GM12878 (cell line): ENCODE results near the gene PTGER4. TPM values are rescaled to one million over a fixed set of nuclear protein-coding genes. Genes with fewer than 3 reads are reported as not detected.

ENCODE experiments used
- polyA plus RNA-seq, 11 experiments: library from polyadenylated mRNA; depleted of rRNA in 4 of 11; unstranded in 6 of 11; stranded (reverse) in 5 of 11; fragments of >200 nt; fragmentation: Nextera tagmentation in 4 of 11; fragmentation: Illumina TruSeq in 1 of 11; extraction: Ambion mirVana in 4 of 11; extraction: Trizol in 1 of 11; gene quantifications; 1 replicate in 1 of 11; 2 replicates in 10 of 11; pipeline versions ENCODE4 v1.2.1 to v1.2.3, GENCODE V29; 2011 to 2016; ENCODE audit warnings: inconsistent platforms in 2 of 11, missing spikeins in 2 of 11, low read depth in 1 of 11
- small RNA-seq: library from RNA; depleted of rRNA; stranded (forward); fragments of <200 nt; gene quantifications from one replicate; pipeline ENCODE3, GENCODE V24; 2014
- total RNA-seq, 4 experiments: library from RNA; depleted of rRNA in 3 of 4; stranded (reverse); fragments of >200 nt in 3 of 4; fragmentation: Illumina TruSeq in 1 of 4; extraction: Trizol in 1 of 4; gene quantifications; 2 replicates each; pipeline versions ENCODE4 v1.2.1 to v1.2.3, GENCODE V29; 2013 to 2021

Gene PTGER4
- total and polyA plus RNA-seq, 10 of the 15 experiments (the other 5 are each of a cell fraction or from before 2014, with no cell fraction given) = 0.15 to 3.7 (median 0.62) TPM

Small RNA genes lying within 50 kb of the gene (small RNA-seq; reads per million reads assigned to genes)
- gene RF00092 = not detected

Other genes with a start within 250 kb of the PTGER4 start
- gene TTC33, start 76.0 kb downstream of the PTGER4 start, total RNA-seq (2014; rRNA removed) = 7.9 and 11.3 TPM in 2 replicates
- 17.6 and 18.8 TPM in 2 replicates for gene TTC33, start 76.0 kb downstream of the PTGER4 start, total RNA-seq (2014; rRNA removed; fragmentation: Illumina TruSeq; extraction: Trizol)
- gene TTC33, start 76.0 kb downstream of the PTGER4 start, total RNA-seq (2021) = 10.0 and 11.0 TPM in 2 replicates
- gene TTC33, start 76.0 kb downstream of the PTGER4 start, polyA plus RNA-seq (2011; rRNA removed) = 11.4 and 19.9 TPM in 2 replicates
- 15.7 and 18.1 TPM in 2 replicates for gene TTC33, start 76.0 kb downstream of the PTGER4 start, polyA plus RNA-seq (2014; fragmentation: Illumina TruSeq; extraction: Trizol)
- gene TTC33, start 76.0 kb downstream of the PTGER4 start, polyA plus RNA-seq (2014; fragmentation: Nextera tagmentation; extraction: Ambion mirVana) = 10 to 100 TPM; 13.4 to 20.3 TPM
- gene TTC33, start 76.0 kb downstream of the PTGER4 start, polyA plus RNA-seq (2014; rRNA removed) = 5.7 and 8.0 TPM in 2 replicates
- 10 to 100 TPM; 17.8 to 22.3 TPM for gene TTC33, start 76.0 kb downstream of the PTGER4 start, polyA plus RNA-seq (2016; fragmentation: Nextera tagmentation; extraction: Ambion mirVana)
- 28.2 and 40.6 TPM in 2 replicates for gene PRKAA1, start 118.5 kb downstream of the PTGER4 start, total RNA-seq (2014; rRNA removed)
- gene PRKAA1, start 118.5 kb downstream of the PTGER4 start, total RNA-seq (2014; rRNA removed; fragmentation: Illumina TruSeq; extraction: Trizol) = 36.2 and 37.7 TPM in 2 replicates
- 34.0 and 36.4 TPM in 2 replicates for gene PRKAA1, start 118.5 kb downstream of the PTGER4 start, total RNA-seq (2021)
- 37.2 and 46.9 TPM in 2 replicates for gene PRKAA1, start 118.5 kb downstream of the PTGER4 start, polyA plus RNA-seq (2011; rRNA removed)
- gene PRKAA1, start 118.5 kb downstream of the PTGER4 start, polyA plus RNA-seq (2014; fragmentation: Illumina TruSeq; extraction: Trizol) = 55.5 and 67.5 TPM in 2 replicates
- gene PRKAA1, start 118.5 kb downstream of the PTGER4 start, polyA plus RNA-seq (2014; fragmentation: Nextera tagmentation; extraction: Ambion mirVana) = 10 to 100 TPM; 13.6 to 13.8 TPM
- 31.0 and 36.2 TPM in 2 replicates for gene PRKAA1, start 118.5 kb downstream of the PTGER4 start, polyA plus RNA-seq (2014; rRNA removed)
- gene PRKAA1, start 118.5 kb downstream of the PTGER4 start, polyA plus RNA-seq (2016; fragmentation: Nextera tagmentation; extraction: Ambion mirVana) = 10 to 100 TPM; 23.6 to 25.4 TPM
- gene RPL37, start 155.3 kb downstream of the PTGER4 start, total RNA-seq (2014; rRNA removed) = 3,247 and 3,409 TPM in 2 replicates
- gene RPL37, start 155.3 kb downstream of the PTGER4 start, total RNA-seq (2014; rRNA removed; fragmentation: Illumina TruSeq; extraction: Trizol) = 4,157 and 4,159 TPM in 2 replicates
- 2,179 and 2,342 TPM in 2 replicates for gene RPL37, start 155.3 kb downstream of the PTGER4 start, total RNA-seq (2021)
- gene RPL37, start 155.3 kb downstream of the PTGER4 start, polyA plus RNA-seq (2011; rRNA removed) = 3,638 and 4,817 TPM in 2 replicates
- 3,012 and 4,033 TPM in 2 replicates for gene RPL37, start 155.3 kb downstream of the PTGER4 start, polyA plus RNA-seq (2014; fragmentation: Illumina TruSeq; extraction: Trizol)
- 1,000 to 10,000 TPM; 2,699 to 2,779 TPM for gene RPL37, start 155.3 kb downstream of the PTGER4 start, polyA plus RNA-seq (2014; fragmentation: Nextera tagmentation; extraction: Ambion mirVana)
- 6,216 and 6,624 TPM in 2 replicates for gene RPL37, start 155.3 kb downstream of the PTGER4 start, polyA plus RNA-seq (2014; rRNA removed)
- gene RPL37, start 155.3 kb downstream of the PTGER4 start, polyA plus RNA-seq (2016; fragmentation: Nextera tagmentation; extraction: Ambion mirVana) = 1,000 to 10,000 TPM; 1,697 to 1,785 TPM
- gene CARD6, start 161.5 kb downstream of the PTGER4 start, total RNA-seq (2014; rRNA removed) = 0.56 and 0.65 TPM in 2 replicates
- gene CARD6, start 161.5 kb downstream of the PTGER4 start, total RNA-seq (2014; rRNA removed; fragmentation: Illumina TruSeq; extraction: Trizol) = 0.63 and 0.64 TPM in 2 replicates
- 0.64 TPM in 2 replicates for gene CARD6, start 161.5 kb downstream of the PTGER4 start, total RNA-seq (2021)
- gene CARD6, start 161.5 kb downstream of the PTGER4 start, polyA plus RNA-seq (2011; rRNA removed) = 1.2 TPM in 2 replicates
- 0.65 and 1.3 TPM in 2 replicates for gene CARD6, start 161.5 kb downstream of the PTGER4 start, polyA plus RNA-seq (2014; fragmentation: Illumina TruSeq; extraction: Trizol)
- under 1 TPM; 0.29 to 0.68 TPM for gene CARD6, start 161.5 kb downstream of the PTGER4 start, polyA plus RNA-seq (2014; fragmentation: Nextera tagmentation; extraction: Ambion mirVana)
- gene CARD6, start 161.5 kb downstream of the PTGER4 start, polyA plus RNA-seq (2014; rRNA removed) = 0.34 and 0.35 TPM in 2 replicates
- gene CARD6, start 161.5 kb downstream of the PTGER4 start, polyA plus RNA-seq (2016; fragmentation: Nextera tagmentation; extraction: Ambion mirVana) = under 1 TPM; 0.43 to 0.60 TPM
- gene C7, start 229.6 kb downstream of the PTGER4 start, total RNA-seq (2014; rRNA removed) = not detected in 2 replicates
- not detected in 2 replicates for gene C7, start 229.6 kb downstream of the PTGER4 start, total RNA-seq (2014; rRNA removed; fragmentation: Illumina TruSeq; extraction: Trizol)
- 0.82 and 0.90 TPM in 2 replicates for gene C7, start 229.6 kb downstream of the PTGER4 start, total RNA-seq (2021)
- gene C7, start 229.6 kb downstream of the PTGER4 start, polyA plus RNA-seq (2011; rRNA removed) = not detected in 2 replicates
- not detected in 2 replicates for gene C7, start 229.6 kb downstream of the PTGER4 start, polyA plus RNA-seq (2014; fragmentation: Illumina TruSeq; extraction: Trizol)
- not detected for gene C7, start 229.6 kb downstream of the PTGER4 start, polyA plus RNA-seq (2014; fragmentation: Nextera tagmentation; extraction: Ambion mirVana)
- gene C7, start 229.6 kb downstream of the PTGER4 start, polyA plus RNA-seq (2014; rRNA removed) = not detected in 2 replicates
- not detected for gene C7, start 229.6 kb downstream of the PTGER4 start, polyA plus RNA-seq (2016; fragmentation: Nextera tagmentation; extraction: Ambion mirVana)